HEK293 (cell line): ENCODE measurements around the gene ARPC4.

Experiments
- KLF8 ChIP-seq: fragments of 450-650 bp; formaldehyde crosslinking; IDR thresholded peaks from 2 replicates; pipeline ENCODE4 v1.5.1; 2016; ENCODE audit warnings: missing biosample characterization, missing genetic modification characterization
- TF ChIP-seq, protein P1 (sequence below): fragments of 450-650 bp; formaldehyde crosslinking; IDR thresholded peaks from 2 replicates; pipeline ENCODE4 v1.5.1; 2016; ENCODE audit warnings: missing biosample characterization, missing genetic modification characterization
- TF ChIP-seq, protein P2 (sequence below): fragments of 450-650 bp; formaldehyde crosslinking; IDR thresholded peaks from 2 replicates; pipeline ENCODE4 v1.5.0; 2017; ENCODE audit warnings: missing biosample characterization, missing genetic modification characterization, borderline replicate concordance

DNA sequence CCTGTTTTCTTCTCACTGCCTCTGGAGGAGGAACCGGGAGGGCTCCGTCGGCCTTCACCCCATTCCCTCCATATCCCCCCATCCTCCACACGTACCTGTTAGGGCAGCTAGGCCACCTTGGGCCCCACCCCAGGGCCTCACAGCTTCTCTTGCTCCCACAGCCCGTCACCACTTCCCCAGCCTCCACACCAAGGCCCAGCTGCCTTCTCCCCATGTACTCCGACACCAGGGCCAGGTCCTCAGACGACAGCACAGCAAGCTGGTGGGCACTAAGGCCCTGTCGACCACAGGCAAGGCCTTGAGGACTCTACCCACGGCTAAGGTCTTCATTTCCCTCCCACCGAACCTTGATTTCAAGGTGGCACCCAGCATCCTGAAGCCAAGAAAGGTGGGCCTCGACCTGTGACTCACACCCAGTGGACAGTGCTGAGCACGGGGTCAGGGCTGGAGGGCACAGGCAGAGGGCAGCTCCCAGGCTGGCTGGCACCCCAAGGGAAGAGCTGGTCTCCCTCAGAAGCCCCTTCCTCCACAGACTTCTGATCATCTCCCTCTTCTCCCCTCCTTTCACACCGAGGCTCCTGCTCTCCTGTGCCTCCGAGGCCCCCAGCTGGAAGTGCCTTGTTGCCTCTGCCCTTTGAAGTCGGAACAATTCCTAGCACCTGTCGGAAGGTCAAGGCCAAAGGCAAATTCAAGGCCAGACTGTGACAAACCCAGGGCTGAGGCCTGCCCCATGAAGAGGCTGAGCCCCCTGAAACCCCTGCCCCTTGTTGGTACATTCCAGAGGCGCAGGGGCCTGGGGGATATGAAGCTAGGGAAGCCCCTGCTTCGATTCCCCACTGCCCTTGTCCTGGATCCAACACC, 41.9 kb downstream of the ARPC4 start:
- TF ChIP-seq, protein P1, sequence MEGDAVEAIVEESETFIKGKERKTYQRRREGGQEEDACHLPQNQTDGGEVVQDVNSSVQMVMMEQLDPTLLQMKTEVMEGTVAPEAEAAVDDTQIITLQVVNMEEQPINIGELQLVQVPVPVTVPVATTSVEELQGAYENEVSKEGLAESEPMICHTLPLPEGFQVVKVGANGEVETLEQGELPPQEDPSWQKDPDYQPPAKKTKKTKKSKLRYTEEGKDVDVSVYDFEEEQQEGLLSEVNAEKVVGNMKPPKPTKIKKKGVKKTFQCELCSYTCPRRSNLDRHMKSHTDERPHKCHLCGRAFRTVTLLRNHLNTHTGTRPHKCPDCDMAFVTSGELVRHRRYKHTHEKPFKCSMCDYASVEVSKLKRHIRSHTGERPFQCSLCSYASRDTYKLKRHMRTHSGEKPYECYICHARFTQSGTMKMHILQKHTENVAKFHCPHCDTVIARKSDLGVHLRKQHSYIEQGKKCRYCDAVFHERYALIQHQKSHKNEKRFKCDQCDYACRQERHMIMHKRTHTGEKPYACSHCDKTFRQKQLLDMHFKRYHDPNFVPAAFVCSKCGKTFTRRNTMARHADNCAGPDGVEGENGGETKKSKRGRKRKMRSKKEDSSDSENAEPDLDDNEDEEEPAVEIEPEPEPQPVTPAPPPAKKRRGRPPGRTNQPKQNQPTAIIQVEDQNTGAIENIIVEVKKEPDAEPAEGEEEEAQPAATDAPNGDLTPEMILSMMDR (tag by site-specific recombination) = no peak
- no peak for TF ChIP-seq KLF8 (tag by site-specific recombination)
- TF ChIP-seq, protein P2, sequence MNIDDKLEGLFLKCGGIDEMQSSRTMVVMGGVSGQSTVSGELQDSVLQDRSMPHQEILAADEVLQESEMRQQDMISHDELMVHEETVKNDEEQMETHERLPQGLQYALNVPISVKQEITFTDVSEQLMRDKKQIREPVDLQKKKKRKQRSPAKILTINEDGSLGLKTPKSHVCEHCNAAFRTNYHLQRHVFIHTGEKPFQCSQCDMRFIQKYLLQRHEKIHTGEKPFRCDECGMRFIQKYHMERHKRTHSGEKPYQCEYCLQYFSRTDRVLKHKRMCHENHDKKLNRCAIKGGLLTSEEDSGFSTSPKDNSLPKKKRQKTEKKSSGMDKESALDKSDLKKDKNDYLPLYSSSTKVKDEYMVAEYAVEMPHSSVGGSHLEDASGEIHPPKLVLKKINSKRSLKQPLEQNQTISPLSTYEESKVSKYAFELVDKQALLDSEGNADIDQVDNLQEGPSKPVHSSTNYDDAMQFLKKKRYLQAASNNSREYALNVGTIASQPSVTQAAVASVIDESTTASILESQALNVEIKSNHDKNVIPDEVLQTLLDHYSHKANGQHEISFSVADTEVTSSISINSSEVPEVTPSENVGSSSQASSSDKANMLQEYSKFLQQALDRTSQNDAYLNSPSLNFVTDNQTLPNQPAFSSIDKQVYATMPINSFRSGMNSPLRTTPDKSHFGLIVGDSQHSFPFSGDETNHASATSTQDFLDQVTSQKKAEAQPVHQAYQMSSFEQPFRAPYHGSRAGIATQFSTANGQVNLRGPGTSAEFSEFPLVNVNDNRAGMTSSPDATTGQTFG (tag by site-specific recombination) = no peak
